GM23338 (cell line): ENCODE measurements around the gene LCTL.
A peak's percentile ranks its signal among the peaks of the same experiment; 100 is the strongest.

Source experiments
- CTCF ChIP-seq, 2 experiments: fragments of 200-600 bp in 1 of 2; sonication (generic) in 1 of 2; conservative IDR thresholded peaks; 2 replicates each; pipeline versions ENCODE4 v1.5.1 to v1.6.1; 2016 to 2017; ENCODE audit warnings: antibody characterized with exemption in 2 of 2, low read depth in 2 of 2, mild to moderate bottlenecking in 2 of 2, moderate library complexity in 1 of 2
- POLR2AphosphoS5 ChIP-seq: IDR thresholded peaks from 2 replicates; pipeline ENCODE4 v1.6.1; 2016; ENCODE audit warnings: antibody characterized with exemption, low read depth

GRCh38 chr15:66504563-66505429 lies 61.0 kb downstream of the LCTL start, which contains the start of the genes RPL4 and ZWILCH:
- TF ChIP-seq CTCF (conservative IDR thresholded peaks at IDR 0.05; ENCODE audit: low read depth in 2 of 2) (no peak), POLR2AphosphoS5 (peak; percentile 89)
